ENCODE measurements around the gene PRPS2.

The PRPS2 gene

DNA sequence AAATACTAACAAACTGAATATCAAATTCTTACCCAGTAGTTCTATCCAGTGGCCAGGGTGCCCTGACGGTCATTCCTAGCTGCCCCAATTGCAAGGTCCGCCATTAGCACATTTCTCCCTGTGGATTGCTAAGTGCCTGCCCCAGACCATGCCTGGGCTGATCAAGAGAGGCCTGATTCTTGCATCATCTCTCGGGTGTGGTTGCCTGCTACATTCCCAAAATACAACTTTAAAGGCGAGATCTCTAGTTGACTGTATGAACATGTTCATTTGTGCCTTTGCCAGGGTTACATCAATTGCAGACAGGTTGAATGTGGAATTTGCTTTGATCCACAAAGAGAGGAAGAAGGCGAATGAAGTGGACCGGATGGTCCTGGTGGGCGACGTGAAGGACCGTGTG, 28.0 kb downstream of the PRPS2 start:
- no peak for DNase-seq

DNA sequence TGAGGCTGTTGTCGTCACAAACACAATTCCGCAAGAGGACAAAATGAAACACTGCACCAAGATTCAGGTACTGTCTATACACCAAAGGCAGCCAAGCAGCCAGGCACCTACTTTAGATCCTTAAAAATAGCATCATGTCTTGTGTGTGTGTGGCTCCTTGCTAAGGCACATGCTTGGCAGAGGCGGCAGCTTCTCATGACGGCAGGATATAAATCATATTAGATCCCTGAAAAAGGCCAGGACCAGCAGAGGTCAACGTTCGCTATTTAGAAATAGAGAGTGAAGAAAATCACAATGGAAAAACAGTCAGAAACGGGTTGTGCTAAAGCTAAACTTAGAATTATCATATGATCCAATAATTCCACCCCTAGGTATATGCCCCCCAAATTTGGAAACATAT, 29.5 kb downstream of the PRPS2 start:
- no peak for DNase-seq

DNA sequence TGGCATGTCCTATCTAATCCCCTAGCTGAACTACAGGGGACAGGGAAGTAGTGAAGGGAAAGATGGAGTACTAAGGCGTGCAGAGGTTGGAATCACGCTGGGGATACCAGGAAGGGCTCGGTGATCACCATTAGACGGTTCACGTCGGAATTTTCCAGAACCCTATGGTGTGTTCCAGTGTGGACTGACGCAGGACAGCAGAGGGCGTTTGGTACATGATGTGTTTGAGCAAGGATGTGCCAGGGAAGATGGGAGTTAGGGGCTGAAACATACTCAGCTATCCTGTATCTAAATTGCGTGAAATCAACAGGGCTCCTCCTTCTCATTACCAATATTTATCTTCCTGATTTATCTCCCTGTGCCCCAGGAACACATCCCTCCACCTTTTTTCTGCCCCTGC, 33.7 kb downstream of the PRPS2 start:
- no peak for DNase-seq

DNA sequence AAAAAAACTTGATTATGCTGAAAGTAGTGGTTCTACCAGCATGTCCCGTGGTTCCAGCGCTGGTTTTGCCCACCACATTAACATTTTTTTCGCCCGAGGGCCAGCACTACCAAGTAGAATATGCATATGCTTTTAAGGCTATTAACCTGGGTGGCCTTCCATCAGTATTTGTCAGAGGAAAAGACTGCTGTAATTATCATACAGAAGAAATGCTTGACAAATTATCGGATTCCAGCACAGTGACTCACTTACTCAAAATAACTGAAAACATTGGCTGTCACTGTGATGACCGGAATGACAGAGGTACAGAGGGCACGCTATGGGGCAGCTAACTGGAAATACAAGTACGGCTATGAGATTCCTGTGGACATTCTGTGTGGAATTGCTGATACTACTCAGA, 34.6 kb downstream of the PRPS2 start:
- DNase-seq: no peak

DNA sequence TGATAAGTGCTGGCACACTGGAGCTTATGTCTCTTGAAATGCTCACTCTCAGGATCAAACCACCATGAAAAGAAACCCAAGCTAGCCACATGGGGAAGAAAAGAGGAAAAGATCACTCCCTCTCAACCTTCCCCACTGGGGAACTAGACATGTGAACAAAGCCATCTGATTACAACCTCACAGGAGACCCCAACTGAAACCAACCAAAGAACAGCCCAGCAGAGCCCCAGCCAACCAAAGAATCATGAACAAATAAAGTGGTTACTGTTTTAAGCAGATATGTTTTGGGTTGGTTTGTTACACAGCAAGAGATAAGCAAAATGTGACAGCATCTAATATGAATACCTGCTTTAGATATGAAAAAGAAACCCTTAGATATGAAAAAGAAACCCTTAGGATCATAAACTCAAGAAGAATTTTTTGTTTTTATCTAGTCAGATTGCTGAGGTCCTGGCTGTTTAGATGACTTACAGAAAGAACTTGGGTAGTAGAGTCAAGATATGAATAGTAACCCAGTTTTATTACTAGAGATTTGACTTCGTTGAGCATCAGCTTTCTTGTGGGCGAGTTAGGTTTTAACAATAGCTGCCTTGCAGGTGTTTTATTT, 52.0 kb downstream of the PRPS2 start:
- DNase-seq: no peak

DNA sequence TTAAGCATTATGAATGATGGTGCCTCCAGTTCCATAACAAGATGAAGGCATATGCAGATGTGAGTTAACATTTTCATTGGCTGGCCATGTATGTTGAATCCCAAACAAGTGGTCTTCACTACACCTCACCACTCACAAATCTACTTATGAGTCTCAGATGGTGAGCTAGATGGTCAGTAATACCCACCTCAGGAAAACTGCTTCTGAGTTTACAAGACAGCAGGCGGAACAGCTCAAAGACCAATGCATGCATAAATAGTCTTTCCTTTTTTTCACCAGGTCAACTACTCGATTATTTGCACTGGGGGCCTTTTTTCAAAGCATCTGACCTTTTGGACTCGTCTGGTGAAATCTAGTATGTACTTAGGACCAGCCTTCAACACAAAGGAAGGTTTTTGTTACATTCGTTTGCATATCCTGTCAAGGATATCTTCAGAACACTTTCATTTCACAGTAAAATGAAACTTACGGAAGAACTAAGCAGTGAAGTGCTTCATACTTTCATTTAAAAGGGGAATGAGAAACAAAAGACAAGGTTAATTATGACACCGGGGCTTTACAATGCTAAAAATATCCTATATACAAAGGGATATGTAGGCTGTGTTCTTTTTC, 52.6 kb downstream of the PRPS2 start:
- DNase-seq: no peak

DNA sequence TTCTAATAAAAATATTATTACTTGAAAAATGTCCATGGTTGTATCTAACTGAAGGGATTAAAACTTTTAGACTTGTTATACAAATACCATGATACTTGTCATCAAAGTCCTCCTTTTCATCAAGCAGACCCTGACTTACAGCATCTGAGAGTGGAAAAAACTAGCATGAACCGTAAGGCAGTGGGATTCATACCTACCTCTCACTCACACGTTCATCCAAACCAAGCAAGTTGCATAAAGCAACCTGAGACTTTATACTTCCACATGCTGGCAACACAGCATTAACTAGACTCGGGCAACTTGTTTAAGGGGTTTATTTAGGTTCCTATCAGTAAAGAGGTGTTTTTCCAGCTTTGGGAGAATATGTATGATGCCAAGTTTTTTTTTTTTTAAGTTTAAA, 53.1 kb downstream of the PRPS2 start:
- no peak for DNase-seq

DNA sequence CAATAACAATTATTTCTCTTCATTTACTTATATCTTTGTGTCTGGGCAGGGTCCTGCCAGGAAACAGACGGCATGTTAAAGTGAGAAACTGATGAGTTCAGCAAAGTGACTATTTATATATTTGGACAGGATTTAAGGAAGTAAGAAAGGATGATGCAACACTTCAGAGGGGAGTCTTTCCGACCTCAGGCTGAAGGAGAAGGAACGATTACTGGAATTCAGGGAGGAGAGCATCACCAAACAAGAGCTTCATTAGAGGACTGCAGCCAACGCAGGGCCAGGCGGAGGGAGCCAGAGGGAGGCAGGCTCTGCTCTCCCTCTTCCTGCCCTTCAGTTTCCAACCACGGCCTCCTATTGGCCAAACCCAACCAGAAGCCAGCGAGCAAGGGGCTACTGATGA, 74.1 kb downstream of the PRPS2 start:
- no peak for DNase-seq

DNA sequence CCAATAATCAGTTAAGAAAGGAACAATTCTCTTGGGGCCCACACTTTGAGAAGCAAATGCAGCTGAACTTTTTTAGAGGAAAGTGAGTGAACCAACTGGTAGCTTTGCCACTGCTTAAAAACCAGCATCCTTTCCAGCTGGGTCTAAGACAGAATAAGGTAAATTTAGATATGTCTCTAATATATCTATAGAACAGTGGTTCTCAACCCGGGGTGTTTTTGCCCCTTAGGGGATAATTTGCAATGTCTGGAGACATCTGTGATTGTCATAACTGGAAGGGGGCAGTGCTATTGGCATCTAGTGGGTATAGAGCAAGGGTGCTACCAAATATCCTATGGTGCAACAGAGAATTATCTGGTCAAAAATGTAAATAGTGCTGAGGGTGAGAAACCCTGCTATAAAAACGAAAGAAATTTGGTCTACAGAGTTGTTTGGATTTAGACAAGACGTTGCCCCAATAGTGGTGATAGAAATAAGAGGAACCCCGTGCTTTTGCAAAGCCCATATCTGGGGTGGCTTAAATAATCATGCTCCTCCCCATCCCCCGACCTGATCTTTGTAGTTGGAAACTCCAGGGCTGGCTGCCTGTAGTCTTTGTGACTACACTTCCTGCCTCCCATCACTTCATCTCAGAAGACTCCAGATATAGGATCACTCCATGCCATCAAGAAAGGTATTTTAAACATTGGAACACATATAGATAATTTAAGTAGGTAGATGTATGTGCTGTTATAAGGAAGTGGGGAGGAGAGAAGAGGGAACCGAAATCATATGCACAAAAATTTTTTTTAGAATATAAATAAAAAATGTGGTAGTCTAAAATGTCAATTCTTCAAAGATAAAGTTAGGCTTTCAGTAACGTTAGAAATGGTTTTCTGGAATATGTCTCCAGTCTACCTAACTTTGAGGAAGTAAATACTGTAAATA, 75.5 kb downstream of the PRPS2 start, which contains the start of gene TLR7:
TLR7 (plus strand) TSS at position 622 of the 927 bp plus-strand sequence. CDS start 507 bp downstream, outside the sequence.
- no peak for DNase-seq

DNA sequence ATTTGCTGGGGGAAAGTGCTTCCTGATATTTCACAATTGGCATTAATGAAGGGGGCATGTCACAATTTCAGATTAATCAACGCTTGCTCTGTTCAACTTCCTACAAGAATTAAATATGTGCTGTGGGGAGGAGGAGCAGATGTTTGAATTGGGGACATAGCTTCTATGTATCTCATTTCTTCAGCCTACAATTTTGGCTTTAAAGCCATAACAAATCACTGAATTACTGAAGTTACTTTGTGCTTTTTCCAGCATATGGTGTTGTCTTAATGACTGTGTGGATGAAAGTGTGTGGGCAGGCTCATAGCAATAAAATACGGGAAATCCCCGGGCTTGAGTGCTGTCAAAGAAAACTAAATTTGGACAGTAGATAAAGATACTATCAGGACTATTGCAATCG, 76.5 kb downstream of the PRPS2 start:
- no peak for DNase-seq

DNA sequence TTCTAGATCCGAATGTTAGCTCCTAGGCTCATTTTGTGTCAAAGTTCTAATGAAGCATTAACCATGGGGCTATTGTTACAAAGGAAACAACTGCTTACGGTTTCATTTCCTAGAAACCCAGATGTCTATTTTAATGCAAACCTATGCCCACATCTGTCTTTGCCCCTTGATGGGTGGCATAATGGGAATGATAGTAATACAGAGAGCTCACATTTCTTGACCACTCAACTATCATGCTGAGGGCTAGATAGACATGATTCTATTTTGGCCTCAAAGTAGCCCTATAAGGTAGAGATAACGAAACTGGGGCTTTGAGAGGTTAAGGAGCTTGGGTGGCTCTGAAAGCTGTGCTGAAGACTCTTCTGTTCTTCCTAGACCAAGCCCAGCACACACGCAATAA, 77.5 kb downstream of the PRPS2 start:
- no peak for DNase-seq

DNA sequence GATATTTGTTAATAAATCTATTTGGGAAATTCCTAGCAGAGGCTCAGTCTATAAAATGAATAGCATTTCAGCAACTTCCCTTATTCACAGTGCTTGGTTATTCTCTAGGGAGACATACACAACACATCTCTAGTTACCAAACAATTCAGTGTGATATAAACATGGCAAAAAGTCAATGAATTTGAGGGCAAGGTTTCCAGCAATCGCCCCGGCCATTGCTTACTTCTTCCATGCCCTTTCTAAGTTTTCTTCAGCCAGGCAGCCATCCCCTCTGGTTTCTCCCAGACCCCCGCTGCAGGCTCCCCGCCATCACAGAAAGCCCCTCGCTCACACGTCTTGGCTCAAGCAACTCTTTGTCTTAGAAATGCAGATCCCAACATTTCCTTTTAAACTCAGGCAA, 80.0 kb downstream of the PRPS2 start:
- no peak for DNase-seq

DNA sequence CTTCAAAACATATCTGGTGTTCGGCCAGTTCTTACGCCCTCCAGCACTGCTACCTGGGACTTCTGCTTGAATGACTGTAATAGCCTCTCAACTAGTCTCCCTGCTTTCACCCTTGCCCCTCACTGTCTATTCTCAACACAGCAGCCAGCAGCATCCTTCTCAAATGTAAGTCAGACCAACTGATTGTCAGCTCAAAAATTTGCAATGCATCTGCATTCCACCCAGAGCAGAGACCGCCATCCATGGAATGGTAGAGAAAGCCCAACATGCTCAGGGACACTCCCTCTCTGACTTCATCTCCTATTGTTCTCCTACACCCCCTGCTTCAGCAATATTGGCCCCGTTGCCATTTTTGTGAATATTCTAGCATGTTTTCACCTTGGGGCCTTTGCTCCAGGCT, 81.5 kb downstream of the PRPS2 start:
- no peak for DNase-seq

Measured in CD4-positive, alpha-beta T cell treated with Interleukin-15 for 1 hour (primary cell).